ENCODE data around the gene ITPR1. TPM values are rescaled to one million over a fixed set of nuclear protein-coding genes. Genes with fewer than 3 reads are reported as not detected.

Gene ITPR1
- total and polyA plus RNA-seq, 4 donors, result 3.7 to 39.4 (median 8.2) TPM

DNA sequence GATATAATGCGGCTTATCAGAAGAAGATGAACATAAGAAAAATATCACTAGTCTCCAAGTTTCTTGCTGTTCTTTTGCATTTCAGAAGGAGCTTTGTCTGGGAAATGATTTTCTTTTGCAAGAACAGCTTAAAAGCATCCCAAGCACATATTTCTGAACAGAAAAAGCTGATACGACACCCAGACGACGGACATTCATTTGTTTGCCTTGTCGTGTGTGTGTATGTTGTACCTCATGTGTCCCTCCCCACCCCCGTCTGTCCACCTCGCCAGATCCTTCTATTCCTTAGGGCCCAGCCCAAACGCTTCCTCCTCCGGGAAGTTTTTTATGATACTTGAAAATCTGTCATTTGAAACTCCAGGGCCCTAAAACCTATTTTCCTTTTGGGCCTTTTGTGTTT, 8.8 kb downstream of the ITPR1 start (continued):
- TF ChIP-seq, protein P1, sequence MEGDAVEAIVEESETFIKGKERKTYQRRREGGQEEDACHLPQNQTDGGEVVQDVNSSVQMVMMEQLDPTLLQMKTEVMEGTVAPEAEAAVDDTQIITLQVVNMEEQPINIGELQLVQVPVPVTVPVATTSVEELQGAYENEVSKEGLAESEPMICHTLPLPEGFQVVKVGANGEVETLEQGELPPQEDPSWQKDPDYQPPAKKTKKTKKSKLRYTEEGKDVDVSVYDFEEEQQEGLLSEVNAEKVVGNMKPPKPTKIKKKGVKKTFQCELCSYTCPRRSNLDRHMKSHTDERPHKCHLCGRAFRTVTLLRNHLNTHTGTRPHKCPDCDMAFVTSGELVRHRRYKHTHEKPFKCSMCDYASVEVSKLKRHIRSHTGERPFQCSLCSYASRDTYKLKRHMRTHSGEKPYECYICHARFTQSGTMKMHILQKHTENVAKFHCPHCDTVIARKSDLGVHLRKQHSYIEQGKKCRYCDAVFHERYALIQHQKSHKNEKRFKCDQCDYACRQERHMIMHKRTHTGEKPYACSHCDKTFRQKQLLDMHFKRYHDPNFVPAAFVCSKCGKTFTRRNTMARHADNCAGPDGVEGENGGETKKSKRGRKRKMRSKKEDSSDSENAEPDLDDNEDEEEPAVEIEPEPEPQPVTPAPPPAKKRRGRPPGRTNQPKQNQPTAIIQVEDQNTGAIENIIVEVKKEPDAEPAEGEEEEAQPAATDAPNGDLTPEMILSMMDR (IDR thresholded peaks at IDR 0.05; ENCODE audit: low read depth, low read length, missing input control), result no peak
- TF ChIP-seq JUND (IDR thresholded peaks at IDR 0.05), result no peak
- TF ChIP-seq RXRA (IDR thresholded peaks at IDR 0.05), result no peak
- no peak for TF ChIP-seq EGR1 (IDR thresholded peaks at IDR 0.05; ENCODE audit: low read depth in 2 of 2)
- TF ChIP-seq HNF4A (conservative IDR thresholded peaks at IDR 0.05), result no peak
- TF ChIP-seq HNF4G (IDR thresholded peaks at IDR 0.05), result no peak

DNA sequence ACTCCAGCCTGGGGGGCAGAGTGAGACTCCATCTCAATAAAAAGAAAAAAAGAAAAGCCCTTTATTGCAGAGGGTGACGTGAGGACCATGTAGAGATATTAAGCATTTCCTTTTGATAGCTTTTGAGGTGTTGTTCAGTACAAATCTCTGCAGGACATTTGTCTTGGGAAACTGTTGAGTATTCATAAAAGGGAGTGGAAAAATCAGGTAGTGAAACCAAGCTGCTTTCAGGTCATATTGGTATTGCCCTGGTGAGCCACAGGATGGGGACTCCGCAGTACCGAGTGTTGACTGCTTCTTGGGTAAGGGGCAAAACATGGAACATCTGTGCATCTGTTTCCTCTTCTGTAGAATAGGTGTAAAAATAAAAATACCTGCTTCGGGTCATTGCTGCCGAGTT, 9.9 kb downstream of the ITPR1 start:
- Histone ChIP-seq H3K36me3 (ENCODE audit: control insufficient read depth in 4 of 4, insufficient read depth in 3 of 4, low read depth in 1 of 4, low read length in 3 of 4) (no peaks in the 10 kb centered on the region), H3K27me3 (ENCODE audit: control insufficient read depth in 4 of 4, insufficient read depth in 4 of 4, low read length in 3 of 4) (no peaks in the 10 kb centered on the region), H3K9ac (ENCODE audit: low read depth in 1 of 2, low read length in 2 of 2) (no peak overlapping the region), H3K4me3 (ENCODE audit: low read depth in 1 of 3, low read length in 3 of 3) (no peak overlapping the region), H3K27ac (ENCODE audit: low read depth in 1 of 2, low read length in 2 of 2) (no peak overlapping the region), H3K9me3 (ENCODE audit: control insufficient read depth in 4 of 4, low read length in 3 of 4) (no peaks in the 10 kb centered on the region), H3K4me1 (ENCODE audit: control insufficient read depth in 4 of 4, insufficient read depth in 4 of 4, low read length in 3 of 4) (peaks cover 3 to 35% (median 9%) of the 10 kb centered on the region in 4 donors)
- TF ChIP-seq GABPA (IDR thresholded peaks at IDR 0.05 in 1 of 2, conservative IDR thresholded peaks at IDR 0.05 in 1 of 2) (no peak), RAD21 (IDR thresholded peaks at IDR 0.05) (no peak), EGR1 (IDR thresholded peaks at IDR 0.05; ENCODE audit: low read depth in 2 of 2) (no peak), TAF1 (conservative IDR thresholded peaks at IDR 0.05) (no peak), SP1 (IDR thresholded peaks at IDR 0.05) (no peak), NR2F2 (IDR thresholded peaks at IDR 0.05) (no peak), RXRA (IDR thresholded peaks at IDR 0.05) (no peak), JUND (IDR thresholded peaks at IDR 0.05) (no peak), HNF4A (conservative IDR thresholded peaks at IDR 0.05) (no peak)
- TF ChIP-seq, protein P2, sequence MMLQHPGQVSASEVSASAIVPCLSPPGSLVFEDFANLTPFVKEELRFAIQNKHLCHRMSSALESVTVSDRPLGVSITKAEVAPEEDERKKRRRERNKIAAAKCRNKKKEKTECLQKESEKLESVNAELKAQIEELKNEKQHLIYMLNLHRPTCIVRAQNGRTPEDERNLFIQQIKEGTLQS (IDR thresholded peaks at IDR 0.05), result no peak
- TF ChIP-seq, protein P3, sequence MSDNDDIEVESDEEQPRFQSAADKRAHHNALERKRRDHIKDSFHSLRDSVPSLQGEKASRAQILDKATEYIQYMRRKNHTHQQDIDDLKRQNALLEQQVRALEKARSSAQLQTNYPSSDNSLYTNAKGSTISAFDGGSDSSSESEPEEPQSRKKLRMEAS (IDR thresholded peaks at IDR 0.05), result no peak
- WGBS, result 82% methylated on average over 5 of the region's 5 CpGs
- no peak for DNase-seq (ENCODE audit: low spot score)

DNA sequence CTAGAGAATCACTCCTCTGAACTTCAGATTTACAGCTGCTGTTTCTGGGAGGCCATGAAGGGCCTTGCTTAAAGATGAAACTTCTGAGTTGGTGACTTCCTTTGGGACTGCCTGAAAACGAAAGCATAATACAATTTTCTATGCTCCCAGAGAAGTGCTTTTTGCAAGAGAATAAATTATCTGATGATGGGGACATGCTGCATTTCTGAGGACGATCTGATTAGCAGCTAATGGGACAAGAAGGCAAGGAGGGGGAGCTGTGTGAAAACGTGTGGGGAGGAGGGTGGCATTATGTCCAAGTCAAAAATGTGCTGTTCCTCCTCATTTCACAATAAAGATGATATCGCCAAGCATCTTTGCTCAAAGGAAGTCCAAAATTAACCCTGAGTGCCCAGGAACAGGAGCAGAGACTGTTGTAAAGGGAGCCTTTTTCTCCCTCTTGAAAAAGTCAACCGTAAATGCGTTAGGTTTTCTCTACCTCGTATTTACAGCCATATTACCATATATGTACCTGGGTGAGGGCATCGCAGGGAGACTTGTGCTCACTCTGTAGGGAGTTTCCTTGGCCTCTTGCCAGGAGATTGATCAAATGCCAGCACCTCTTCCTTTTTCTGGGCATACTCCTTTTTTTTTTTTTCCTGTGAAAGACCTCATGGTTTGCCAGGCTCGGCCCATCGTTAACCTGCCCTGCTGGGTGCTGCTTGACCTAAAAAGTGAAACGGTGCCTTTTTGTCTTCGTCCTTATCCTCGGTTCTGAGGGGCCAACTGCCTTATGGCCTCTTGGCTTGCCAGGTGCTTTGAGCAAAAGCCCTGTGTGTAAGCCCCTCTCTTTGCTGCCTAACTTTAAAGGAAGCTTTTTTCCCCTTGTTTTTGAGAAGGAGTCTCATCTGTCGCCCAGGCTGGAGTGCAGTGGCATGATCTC, 11.5 kb downstream of the ITPR1 start:
- H3K4me1 ChIP-seq (ENCODE audit: control insufficient read depth in 4 of 4, insufficient read depth in 4 of 4, low read length in 3 of 4), result peaks cover 3 to 35% (median 9%) of the 10 kb centered on the region in 4 donors
- H3K27ac ChIP-seq (ENCODE audit: low read depth in 1 of 2, low read length in 2 of 2), result peak overlapping the region in 1 of 2 donors; percentile 20

More for the DNA sequence above, 11.5 kb downstream of the ITPR1 start:
- 53% methylated on average over 14 of the region's 14 CpGs for WGBS
- H3K9ac ChIP-seq (ENCODE audit: low read depth in 1 of 2, low read length in 2 of 2), result no peak overlapping the region
- no peaks in the 10 kb centered on the region for H3K27me3 ChIP-seq (ENCODE audit: control insufficient read depth in 4 of 4, insufficient read depth in 4 of 4, low read length in 3 of 4)
- no peak for DNase-seq (ENCODE audit: low spot score)
- TF ChIP-seq, protein P2 (IDR thresholded peaks at IDR 0.05), result no peak
- TF ChIP-seq, protein P1 (IDR thresholded peaks at IDR 0.05; ENCODE audit: low read depth, low read length, missing input control), result no peak
- no peak for TF ChIP-seq SP1 (IDR thresholded peaks at IDR 0.05)
- TF ChIP-seq TAF1 (conservative IDR thresholded peaks at IDR 0.05), result no peak
- no peak for TF ChIP-seq NR2F2 (IDR thresholded peaks at IDR 0.05)
- no peak for TF ChIP-seq GABPA (IDR thresholded peaks at IDR 0.05 in 1 of 2, conservative IDR thresholded peaks at IDR 0.05 in 1 of 2)
- TF ChIP-seq, protein P4, sequence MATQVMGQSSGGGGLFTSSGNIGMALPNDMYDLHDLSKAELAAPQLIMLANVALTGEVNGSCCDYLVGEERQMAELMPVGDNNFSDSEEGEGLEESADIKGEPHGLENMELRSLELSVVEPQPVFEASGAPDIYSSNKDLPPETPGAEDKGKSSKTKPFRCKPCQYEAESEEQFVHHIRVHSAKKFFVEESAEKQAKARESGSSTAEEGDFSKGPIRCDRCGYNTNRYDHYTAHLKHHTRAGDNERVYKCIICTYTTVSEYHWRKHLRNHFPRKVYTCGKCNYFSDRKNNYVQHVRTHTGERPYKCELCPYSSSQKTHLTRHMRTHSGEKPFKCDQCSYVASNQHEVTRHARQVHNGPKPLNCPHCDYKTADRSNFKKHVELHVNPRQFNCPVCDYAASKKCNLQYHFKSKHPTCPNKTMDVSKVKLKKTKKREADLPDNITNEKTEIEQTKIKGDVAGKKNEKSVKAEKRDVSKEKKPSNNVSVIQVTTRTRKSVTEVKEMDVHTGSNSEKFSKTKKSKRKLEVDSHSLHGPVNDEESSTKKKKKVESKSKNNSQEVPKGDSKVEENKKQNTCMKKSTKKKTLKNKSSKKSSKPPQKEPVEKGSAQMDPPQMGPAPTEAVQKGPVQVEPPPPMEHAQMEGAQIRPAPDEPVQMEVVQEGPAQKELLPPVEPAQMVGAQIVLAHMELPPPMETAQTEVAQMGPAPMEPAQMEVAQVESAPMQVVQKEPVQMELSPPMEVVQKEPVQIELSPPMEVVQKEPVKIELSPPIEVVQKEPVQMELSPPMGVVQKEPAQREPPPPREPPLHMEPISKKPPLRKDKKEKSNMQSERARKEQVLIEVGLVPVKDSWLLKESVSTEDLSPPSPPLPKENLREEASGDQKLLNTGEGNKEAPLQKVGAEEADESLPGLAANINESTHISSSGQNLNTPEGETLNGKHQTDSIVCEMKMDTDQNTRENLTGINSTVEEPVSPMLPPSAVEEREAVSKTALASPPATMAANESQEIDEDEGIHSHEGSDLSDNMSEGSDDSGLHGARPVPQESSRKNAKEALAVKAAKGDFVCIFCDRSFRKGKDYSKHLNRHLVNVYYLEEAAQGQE (IDR thresholded peaks at IDR 0.05), result no peak
- TF ChIP-seq HNF4G (IDR thresholded peaks at IDR 0.05), result no peak
- TF ChIP-seq RXRA (IDR thresholded peaks at IDR 0.05), result no peak
- no peak for TF ChIP-seq EGR1 (IDR thresholded peaks at IDR 0.05; ENCODE audit: low read depth in 2 of 2)
- TF ChIP-seq, protein P3 (IDR thresholded peaks at IDR 0.05), result no peak
- no peak overlapping the region for H3K4me3 ChIP-seq (ENCODE audit: low read depth in 1 of 3, low read length in 3 of 3)
- H3K9me3 ChIP-seq (ENCODE audit: control insufficient read depth in 4 of 4, low read length in 3 of 4), result no peaks in the 10 kb centered on the region
- H3K36me3 ChIP-seq (ENCODE audit: control insufficient read depth in 4 of 4, insufficient read depth in 3 of 4, low read depth in 1 of 4, low read length in 3 of 4), result no peaks in the 10 kb centered on the region
